Stimulated activated CD8-positive, alpha-beta memory T cell treated with anti-CD3 and anti-CD28 coated beads, Interleukin-4, amount 100 ng/mL, for 24 hours (primary cell): ENCODE results near the gene FLRT2.

ENCODE experiments used
- DNase-seq: peaks from one replicate; pipeline ENCODE4 v3.0.0-alpha.2; 2020; ENCODE audit warnings: low read depth

The FLRT2 gene

GRCh38 chr14:85596562-85596961, 66.6 kb downstream of the FLRT2 start:
- DNase-seq: no peak

GRCh38 chr14:85597701-85598100, 67.8 kb downstream of the FLRT2 start:
- DNase-seq: no peak

DNA sequence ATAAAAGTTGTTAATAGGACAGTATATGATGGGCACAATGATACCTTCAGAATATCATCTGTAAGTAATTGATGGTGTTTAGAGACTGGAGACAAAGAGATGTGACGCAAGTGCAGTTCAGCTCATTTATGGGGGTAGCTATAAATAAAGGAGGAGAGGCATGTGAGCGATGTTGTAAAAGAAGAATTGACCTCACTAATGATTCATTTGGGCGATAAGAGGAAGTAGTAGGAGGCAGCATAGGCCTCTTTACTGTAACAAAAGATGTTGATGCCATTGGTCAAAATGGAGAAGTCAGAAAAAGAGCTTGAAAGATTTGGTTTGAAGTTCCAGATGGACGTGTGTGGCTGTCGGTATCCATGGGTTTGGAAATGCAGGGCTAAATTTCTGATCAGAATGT, 70.0 kb downstream of the FLRT2 start:
- DNase-seq: no peak

DNA sequence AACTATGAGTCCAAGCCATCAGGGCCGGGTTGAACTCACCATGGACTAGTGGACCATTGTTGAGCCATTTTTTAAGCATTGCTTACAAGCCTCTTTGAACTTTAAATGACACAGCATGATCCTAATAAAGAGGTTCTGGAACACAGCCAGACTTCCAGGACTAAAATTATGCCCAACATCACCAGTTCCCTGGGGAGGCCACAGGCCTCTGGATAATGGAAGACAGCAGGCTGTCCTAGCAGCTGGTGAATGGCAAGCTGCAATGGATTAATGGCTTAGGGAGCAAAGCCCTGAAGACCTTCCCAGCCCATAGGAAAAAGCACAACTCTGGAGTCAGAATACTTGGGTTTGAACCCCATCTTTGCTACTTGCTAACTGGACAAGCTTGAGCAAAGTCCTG, 71.3 kb downstream of the FLRT2 start:
- no peak for DNase-seq

DNA sequence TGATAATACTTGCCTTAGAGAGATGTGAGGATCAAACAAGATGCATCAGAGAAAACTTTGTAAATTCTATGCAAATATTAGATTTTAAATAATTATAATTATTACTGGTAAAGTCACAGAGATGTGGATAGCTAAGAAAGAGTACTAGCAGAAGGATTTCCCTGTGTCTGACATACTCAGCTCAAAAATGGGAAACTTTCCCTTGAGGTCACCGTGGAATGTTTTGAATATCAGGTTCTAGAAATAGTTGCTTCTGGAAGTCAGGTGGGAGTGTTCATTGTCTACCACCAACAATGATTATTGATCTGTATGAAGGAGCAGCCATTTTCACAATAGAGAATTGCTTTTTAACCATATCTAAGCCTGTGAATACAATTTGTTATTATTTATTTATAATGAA, 71.7 kb downstream of the FLRT2 start:
- DNase-seq: no peak

GRCh38 chr14:85602345-85602744, 72.4 kb downstream of the FLRT2 start:
- no peak for DNase-seq

GRCh38 chr14:85604021-85604420, 74.1 kb downstream of the FLRT2 start:
- DNase-seq: no peak

DNA sequence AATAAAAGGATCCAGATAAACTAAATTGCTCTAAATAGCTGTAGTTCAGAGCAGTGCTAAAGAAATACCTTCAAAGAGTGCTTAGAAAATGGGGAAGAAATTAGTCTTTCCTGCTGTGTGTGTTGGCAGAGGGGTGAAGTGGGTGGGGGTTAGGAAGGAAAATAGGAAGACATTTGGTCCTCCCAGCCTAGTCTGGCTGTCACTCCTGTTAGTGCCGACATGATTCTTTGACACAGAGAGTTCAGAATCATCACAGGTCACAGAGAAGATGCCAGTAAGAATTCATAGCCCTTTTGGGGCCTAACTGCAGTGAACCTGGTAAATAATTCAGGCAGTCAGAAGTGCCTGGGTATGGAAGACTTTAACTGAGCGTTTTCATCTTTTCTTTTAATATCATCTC, 74.8 kb downstream of the FLRT2 start:
- no peak for DNase-seq

GRCh38 chr14:85607651-85608081, 77.7 kb downstream of the FLRT2 start:
- no peak for DNase-seq

DNA sequence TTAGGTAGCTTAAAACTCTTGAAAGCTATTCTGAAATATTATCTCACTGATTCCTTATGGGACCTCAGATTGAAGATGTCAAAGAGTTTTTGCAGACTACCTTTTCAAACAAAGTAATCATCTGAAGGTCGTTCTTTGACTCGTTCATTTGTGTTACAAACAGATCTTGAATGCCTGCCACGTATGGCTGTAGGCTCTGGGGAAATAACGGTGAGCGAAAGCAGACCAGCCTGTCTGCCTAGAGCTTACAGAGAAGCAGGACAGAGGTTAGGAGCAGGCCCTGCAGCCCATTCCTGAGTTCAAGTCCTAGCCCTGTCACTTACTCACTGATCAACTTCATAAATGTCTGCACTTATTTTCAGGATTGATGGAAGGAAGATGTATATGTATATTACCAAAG, 83.6 kb downstream of the FLRT2 start:
- DNase-seq: no peak

- DNase-seq: no peak
Observed at GRCh38 chr14:85616386-85616885, 86.5 kb downstream of the FLRT2 start.

- DNase-seq: no peak
Observed at GRCh38 chr14:85616886-85617285, 86.9 kb downstream of the FLRT2 start.

- DNase-seq: no peak
Observed at GRCh38 chr14:85617791-85618190, 87.8 kb downstream of the FLRT2 start.

DNA sequence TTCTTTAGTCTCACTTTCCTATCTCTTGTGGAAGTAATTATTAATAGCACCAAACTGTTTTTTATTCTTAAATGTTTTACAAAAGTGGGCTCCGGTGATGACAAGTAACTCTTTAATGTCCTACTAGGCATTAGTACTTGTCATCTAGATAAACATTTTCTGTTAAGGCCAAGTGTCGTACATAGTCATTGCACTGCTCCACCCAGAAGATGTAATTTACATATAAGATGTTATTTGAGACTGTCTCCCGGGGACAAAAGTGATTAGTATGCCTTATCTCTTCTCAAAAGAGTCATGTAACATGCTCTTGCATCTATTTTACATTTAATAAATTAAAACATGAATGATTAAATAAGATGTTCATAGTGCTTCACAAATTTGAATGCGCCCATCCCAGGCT, 88.4 kb downstream of the FLRT2 start:
- DNase-seq: no peak

- no peak for DNase-seq
Observed at GRCh38 chr14:85618978-85619377, 89.0 kb downstream of the FLRT2 start.

DNA sequence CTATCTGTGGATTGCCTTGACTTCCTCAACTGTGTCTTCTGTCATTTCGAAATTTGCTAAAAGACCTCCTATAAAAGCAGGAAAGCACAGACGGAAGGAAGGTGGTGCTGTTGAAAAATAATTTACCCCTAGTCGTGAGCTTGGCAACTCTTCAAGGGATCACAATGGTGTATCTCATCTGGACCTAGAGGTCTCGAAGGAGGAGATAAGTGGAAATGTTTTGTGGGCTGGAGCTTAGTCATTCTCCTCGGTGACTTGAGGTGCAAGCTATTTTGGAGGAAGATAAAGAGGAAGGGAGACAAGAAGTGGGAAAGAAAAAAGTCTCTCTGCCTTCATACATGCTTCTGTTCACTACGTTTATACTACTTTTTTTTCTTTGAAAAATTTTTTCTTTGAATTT, 89.9 kb downstream of the FLRT2 start:
- DNase-seq: no peak

DNA sequence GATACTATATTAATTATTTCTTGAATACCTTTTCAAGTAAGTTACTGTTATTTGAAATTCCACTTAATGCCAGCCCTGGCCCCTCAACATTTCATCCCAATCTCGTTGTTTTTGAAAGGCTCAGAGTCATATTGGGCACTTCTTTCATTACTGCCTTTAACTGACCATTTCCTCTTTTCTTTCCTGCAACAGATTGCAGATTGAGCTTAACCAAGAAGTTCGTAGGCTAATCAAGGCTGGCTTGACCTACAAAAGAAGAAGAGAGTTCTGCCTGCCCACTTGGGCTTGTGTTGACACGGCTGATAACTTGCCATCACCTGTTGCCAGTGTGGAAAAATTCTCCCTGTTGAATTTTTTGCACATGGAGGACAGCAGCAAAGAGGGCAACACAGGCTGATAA, 91.0 kb downstream of the FLRT2 start:
- no peak for DNase-seq

DNA sequence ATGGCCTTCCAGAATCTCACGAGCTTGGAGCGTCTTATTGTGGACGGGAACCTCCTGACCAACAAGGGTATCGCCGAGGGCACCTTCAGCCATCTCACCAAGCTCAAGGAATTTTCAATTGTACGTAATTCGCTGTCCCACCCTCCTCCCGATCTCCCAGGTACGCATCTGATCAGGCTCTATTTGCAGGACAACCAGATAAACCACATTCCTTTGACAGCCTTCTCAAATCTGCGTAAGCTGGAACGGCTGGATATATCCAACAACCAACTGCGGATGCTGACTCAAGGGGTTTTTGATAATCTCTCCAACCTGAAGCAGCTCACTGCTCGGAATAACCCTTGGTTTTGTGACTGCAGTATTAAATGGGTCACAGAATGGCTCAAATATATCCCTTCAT, 92.2 kb downstream of the FLRT2 start:
- DNase-seq: no peak

- DNase-seq: no peak
Observed at GRCh38 chr14:85622986-85623685, 93.2 kb downstream of the FLRT2 start.

GRCh38 chr14:85625925-85626585, 96.1 kb downstream of the FLRT2 start:
- no peak for DNase-seq

DNA sequence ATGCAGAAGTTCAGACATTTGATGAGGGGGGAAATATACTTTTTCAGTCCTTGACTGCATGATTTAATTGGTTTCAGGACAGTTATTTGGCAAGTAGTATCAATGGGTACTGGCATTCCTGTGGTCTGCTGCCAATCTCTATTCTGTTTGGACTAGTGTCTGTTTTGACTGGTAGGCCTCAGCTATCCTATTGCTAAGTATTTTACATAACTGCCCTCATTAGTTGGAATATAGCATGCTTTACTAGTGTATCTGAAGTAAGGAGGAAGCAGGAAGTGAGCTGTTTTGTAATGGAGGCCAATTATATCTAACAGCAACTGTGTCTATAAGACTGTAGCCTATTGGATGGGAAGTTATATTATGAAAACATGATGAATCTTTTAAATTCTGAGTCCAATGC, 104.3 kb downstream of the FLRT2 start:
- DNase-seq: no peak

DNA sequence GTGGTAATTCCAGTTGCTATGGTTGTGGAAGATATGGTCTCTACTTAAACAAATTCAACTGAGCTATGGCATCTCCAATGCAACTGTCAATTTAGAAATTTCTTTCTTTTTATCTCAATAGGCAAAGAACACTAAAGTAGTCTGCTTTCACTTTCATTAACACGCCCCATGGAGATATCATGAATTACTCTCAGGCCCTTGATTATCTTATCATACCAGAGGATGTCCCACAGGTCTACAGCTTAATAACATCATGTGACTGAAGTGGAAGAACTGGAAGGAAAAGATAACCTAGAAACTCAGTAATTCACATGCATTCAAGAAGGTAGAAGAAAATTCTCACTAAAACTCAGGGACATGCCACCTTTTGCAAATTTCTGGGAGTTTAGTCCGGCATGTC, 114.3 kb downstream of the FLRT2 start:
- no peak for DNase-seq

DNA sequence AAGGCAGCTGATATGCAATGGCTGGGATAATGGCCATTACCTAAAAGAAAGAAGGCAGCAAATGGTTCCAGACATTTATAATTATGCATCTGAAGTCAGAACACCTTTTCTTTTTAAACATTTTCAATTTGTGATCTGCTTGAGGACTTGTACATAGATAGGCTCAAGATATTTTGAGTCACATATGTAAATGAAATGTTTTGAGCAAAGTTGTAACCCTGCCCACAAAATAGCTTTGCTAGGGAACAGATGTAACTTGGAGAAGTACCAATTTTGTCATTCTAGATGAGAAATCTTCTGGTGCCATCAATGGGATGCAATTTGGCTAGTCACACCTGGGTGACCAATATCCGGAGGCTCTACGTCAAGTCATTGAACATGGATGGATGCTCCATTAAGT, 123.1 kb downstream of the FLRT2 start:
- no peak for DNase-seq
